ENCODE data around the gene DNAJC1.

DNA sequence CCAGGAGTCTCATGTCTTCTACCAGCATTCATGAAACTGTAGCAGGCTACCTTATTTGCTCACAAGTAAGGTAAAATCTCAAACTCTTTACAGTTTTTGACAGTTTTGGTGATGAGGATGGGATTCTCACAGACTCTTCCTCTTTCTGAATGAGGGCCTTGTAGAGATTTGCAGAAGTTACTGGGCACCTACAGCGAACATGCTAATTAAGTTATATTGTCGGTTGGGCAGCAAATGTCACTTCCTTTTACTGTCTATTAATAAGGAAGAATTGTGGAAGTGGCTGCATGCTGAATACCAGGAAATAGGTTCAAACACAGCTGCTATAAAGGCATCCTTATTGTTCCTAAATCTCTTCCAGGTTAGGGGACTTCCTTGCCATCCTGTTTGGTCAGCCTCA lies 189.6 kb downstream of the DNAJC1 start:
- TF ChIP-seq CTCF (IDR thresholded peaks at IDR 0.05; ENCODE audit: low read depth, low read length, missing input control) (no peak), TAF1 (conservative IDR thresholded peaks at IDR 0.05) (no peak), HNF4G (IDR thresholded peaks at IDR 0.05) (no peak), GABPA (IDR thresholded peaks at IDR 0.05 in 1 of 2, conservative IDR thresholded peaks at IDR 0.05 in 1 of 2) (no peak), JUND (IDR thresholded peaks at IDR 0.05) (no peak), SP1 (IDR thresholded peaks at IDR 0.05) (no peak)

Measured in liver (tissue), 3 donors.